Measurements from ENCODE around the gene PSMA3.

- TF ChIP-seq POLR2A (IDR thresholded peaks at IDR 0.05) = no peak
- no peak for TF ChIP-seq CTCF (IDR thresholded peaks at IDR 0.05)
Observed at GRCh38 chr14:58200480-58200841, 44.2 kb upstream of the PSMA3 start.

Measured in uterus (tissue), 2 donors.